ENCODE measurements around the gene LGALS3BP. TPM values are rescaled to one million over a fixed set of nuclear protein-coding genes. Genes with fewer than 3 reads are reported as not detected.

The LGALS3BP gene
- total and polyA plus RNA-seq, 2 of the 13 experiments (the other 11 are each of a cell fraction or from before 2014, with no cell fraction given) = 137 to 332 TPM

- TF ChIP-seq FOXA1 (IDR thresholded peaks at IDR 0.05) = no peak
- no peak for TF ChIP-seq FOXA1 (CRISPR knock-in tag; IDR thresholded peaks at IDR 0.05)
- no peak for TF ChIP-seq ZSCAN5A (CRISPR knock-in tag; IDR thresholded peaks at IDR 0.05; ENCODE audit: borderline replicate concordance)
- TF ChIP-seq ZNF274 (CRISPR knock-in tag; IDR thresholded peaks at IDR 0.05) = 0 out of 2 replicates have a peak, but pooled peaks have one; percentile 10
- no peak for TF ChIP-seq SP1 (IDR thresholded peaks at IDR 0.05)
- no peak for TF ChIP-seq SP1 (CRISPR knock-in tag; IDR thresholded peaks at IDR 0.05)
- TF ChIP-seq FOXM1 (CRISPR knock-in tag; IDR thresholded peaks at IDR 0.05) = no peak
- TF ChIP-seq IRF2 (CRISPR knock-in tag; IDR thresholded peaks at IDR 0.05) = no peak
- no peak for TF ChIP-seq CHD4 (IDR thresholded peaks at IDR 0.05; ENCODE audit: borderline replicate concordance, low read length)
- TF ChIP-seq EED (CRISPR knock-in tag; IDR thresholded peaks at IDR 0.05) = no peak
- TF ChIP-seq MAFF (IDR thresholded peaks at IDR 0.05; ENCODE audit: low read depth, low read length) = no peak
- TF ChIP-seq ZBTB34 (CRISPR knock-in tag; IDR thresholded peaks at IDR 0.05) = no peak
- TF ChIP-seq DNMT1 (CRISPR knock-in tag; IDR thresholded peaks at IDR 0.05) = no peak
- TF ChIP-seq GATAD2A (CRISPR knock-in tag; IDR thresholded peaks at IDR 0.05) = no peak
These were observed 30.6 kb upstream of the LGALS3BP start (continued) for GRCh38 chr17:79010304-79010646.

Measured in HepG2 (cell line).